Prostate gland (tissue), 2 donors: ENCODE measurements around the gene STX19.

Source experiments
- CTCF ChIP-seq, 4 experiments: fragments of 200-600 bp in 2 of 4; fragments of 450-650 bp in 2 of 4; sonication (generic) in 2 of 4; IDR thresholded peaks; 1 replicate in 3 of 4; 2 replicates in 1 of 4; pipeline ENCODE4 v1.5.1; 2016 to 2019; ENCODE audit warnings: antibody characterized with exemption in 4 of 4, mild to moderate bottlenecking in 2 of 4, moderate library complexity in 2 of 4
- POLR2A ChIP-seq: fragments of 450-650 bp; IDR thresholded peaks from one replicate; pipeline ENCODE4 v1.6.1; 2016; ENCODE audit warnings: antibody characterized with exemption, mild to moderate bottlenecking
- POLR2AphosphoS5 ChIP-seq: sonication (generic); formaldehyde crosslinking; IDR thresholded peaks from one replicate; pipeline ENCODE4 v1.6.1; 2017; ENCODE audit warnings: antibody characterized with exemption

DNA sequence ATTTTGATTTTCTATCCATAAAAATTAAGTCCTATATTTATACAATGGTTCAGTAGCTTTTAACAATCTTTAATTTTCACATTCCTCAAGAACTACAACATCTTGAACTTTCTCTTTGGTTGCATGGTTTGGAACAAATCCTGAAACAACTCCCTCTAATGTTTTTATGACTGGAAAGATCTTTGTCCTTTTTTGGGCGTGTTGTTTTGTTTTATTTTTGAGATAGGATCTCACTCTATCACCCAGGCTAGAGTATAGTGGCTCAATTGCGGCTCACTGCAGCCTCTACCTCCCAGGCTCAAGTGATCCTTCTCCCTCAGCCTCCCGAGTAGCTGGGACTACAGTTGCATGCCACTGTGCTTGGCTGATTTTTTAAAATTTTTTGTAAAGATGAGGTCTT lies 4.0 kb downstream of the STX19 start:
- TF ChIP-seq POLR2A (no peak), CTCF (IDR thresholded peaks at IDR 0.05) (no peak), POLR2AphosphoS5 (no peak)
